HG03159 (cell line): ENCODE measurements around the gene RAB4B.
"Not testable (repeated sequence)": the region's sequence is repeated elsewhere in the genome, so short reads cannot be mapped to it uniquely, and the experiment has no call there.

ENCODE experiments used
- ATAC-seq: cut with Tn5 transposase; IDR thresholded peaks from one replicate; pipeline ENCODE4 v1.9.1; 2021; ENCODE audit warnings: mild to moderate bottlenecking, moderate library complexity; ENCODE audit not compliant: unreplicated experiment

The RAB4B gene

DNA sequence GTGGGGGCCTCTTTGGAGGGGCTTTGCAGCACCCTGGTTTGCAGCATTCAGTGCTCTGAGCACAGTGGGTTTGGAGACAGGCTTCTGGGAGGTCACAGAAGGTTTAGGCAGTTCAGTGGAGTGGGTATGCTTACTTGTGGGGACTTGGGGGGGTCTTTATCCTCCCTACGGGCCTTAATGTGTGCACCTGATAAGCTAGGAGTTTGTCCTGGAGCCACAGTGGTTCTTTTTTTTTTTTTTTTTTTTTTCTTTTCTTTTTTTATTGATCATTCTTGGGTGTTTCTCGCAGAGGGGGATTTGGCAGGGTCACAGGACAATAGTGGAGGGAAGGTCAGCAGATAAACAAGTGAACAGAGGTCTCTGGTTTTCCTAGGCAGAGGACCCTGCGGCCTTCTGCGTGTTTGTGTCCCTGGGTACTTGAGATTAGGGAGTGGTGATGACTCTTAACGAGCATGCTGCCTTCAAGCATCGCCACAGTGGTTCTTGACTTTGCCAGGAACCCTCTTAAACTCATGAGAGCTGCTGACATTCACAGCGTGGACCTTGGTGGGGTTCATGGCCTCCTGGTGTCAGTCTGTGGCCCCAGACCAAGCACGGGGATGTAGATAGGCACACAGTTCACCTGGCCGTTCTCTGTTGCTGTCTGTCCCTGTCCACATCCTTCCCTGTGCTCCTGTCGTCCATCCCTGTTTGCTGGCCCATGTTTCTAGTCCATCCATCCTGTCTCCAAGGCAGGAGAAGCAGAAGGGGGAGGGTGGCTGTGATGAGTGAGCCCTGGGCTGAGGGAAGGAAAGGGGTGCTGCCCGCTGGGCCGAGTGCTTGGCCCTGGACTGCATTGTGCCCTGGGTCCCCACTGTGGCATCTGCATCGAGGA is 23.6 kb downstream of the RAB4B start:
- ATAC-seq: no peak

DNA sequence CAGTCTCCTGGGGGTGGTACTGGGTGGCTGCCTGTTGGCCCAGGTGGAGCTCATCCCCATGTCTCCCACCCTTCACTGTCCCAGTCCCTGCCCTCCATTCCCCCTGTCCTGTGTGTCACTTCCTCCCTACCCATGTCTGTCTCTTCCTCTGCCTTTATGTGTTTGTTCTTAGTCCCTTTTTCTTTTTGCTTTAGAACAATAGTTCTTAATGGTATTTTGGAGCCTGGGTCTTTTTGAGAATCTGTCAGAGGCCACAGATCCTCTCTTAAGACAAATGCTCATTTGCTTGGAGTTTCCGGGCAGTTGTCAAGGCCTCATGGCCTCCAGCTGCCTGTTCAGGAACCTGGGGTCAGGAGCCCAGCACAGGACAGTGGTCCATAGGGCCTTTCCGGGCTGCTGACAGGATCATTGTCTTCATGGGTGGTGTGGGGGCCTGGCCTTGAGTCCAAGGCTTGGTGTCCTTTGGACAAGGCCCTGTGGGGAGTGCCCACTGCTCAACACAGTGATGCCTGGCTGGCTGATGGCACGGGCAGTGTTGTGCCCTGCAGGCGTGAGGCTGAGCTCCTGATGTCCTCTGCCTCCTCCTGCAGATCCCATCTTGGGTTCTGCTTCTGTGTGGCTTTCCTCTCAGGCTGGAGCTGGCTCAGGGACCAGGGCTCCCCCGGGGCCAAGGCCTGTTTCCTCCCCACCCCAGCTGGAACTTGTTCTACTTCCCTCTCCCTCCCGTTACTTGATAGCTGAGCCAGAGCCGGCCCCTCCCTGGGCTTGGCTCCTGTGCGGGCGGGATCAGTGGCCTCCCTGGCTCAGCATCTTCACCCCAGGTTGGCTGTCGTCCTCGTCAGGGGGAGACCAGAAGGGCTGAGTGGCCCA is 24.5 kb downstream of the RAB4B start:
- no peak for ATAC-seq

DNA sequence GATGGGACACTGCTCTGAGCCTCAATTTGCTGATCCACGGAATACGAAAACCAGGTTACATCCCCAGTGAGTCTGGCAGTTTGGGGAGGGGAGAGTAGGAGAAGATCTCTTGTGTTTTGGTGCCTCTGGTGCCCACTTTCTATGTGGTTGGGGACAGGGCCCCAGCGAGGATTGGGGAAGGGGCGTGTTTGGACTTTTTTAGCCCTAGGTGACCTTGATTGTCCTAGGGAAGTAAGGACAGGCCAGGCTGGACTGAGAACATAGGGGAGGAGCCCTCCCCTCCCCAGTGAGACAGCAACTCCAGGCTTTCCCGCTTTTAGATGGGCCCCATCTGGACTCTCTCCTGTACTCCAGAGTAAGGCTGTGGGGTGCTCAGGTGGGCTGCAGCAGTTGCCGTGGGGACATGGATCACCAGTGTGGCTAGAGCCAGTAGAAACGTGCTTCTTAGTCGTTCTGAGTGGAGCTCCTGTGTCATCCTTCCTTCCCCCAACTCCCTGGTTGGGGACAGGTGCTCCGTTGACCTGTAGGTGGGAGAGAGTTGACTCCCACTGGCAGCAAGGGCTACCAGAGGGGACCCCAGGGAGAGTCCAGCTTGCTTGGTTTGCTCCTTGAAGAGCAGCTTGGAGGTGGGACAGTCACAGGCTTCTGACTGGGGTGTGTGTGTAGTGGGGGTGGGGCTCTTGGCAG is 25.3 kb downstream of the RAB4B start:
- no peak for ATAC-seq

DNA sequence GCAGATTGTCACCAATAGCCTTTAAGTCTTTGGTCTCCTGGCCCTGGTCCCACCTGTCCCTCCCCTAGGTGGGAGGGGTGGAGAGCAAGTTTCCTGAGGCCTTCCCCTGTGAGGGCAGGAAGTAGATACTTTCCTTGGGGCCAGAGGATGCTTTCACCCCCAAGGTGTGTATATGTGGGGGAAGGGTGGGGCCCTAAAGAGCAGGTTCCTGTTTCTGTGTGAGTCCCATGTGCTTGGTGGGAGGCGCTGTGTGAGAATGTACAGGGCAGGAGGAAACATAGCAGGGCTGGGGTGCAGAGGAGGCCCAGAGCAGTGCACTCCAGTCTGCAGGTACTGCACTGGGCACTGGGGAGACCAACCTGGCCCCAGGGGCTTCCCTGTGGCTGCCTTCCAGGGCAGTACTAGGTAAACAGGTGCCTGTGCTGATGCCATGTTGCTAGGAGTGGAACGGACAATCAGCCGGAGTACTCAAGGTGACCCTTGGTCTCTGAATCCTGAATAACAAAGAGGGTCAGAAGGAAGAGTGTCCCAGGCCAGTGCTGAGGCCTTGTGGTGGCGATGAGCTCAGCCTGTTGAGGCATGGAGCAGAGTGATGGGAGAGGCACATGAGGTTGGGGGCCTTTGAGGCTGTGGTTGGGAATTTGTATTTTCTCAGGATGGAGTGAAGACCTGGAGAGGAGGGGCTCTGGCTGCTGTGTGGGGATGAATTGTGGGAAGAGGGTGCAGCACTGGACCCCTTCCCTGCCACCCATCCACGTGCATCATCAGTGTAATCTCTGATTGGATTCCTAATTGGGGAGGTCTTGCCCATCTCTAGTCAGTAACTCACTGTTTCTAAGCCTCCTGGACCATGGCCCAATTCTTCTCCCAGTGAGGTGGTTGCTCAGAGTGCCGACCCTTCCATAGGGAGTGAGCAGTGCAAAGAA is 26.1 kb downstream of the RAB4B start:
- no peak for ATAC-seq

DNA sequence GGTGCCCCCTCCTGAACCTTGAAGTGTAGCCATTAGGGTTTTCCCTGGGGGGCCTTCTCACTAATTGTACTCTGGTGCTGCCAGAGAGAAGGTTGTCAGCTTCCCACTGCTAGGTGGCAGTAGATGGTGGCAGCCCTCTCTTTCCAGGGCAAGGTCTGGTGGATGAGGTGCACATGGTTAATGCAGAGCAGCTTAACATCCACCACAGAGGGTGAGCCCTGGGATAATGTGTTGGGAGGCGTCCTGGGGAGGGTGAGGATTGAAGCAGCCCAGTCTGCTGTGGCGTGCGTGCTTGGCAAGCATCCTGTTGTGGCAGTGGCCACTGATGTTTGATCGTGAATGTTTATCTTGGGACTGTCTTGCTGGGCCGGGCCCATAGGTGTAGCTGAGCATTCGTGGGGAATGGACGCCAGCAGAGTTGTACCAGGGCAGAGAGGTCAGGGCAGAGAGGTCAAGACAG is 26.8 kb downstream of the RAB4B start:
- no peak for ATAC-seq

DNA sequence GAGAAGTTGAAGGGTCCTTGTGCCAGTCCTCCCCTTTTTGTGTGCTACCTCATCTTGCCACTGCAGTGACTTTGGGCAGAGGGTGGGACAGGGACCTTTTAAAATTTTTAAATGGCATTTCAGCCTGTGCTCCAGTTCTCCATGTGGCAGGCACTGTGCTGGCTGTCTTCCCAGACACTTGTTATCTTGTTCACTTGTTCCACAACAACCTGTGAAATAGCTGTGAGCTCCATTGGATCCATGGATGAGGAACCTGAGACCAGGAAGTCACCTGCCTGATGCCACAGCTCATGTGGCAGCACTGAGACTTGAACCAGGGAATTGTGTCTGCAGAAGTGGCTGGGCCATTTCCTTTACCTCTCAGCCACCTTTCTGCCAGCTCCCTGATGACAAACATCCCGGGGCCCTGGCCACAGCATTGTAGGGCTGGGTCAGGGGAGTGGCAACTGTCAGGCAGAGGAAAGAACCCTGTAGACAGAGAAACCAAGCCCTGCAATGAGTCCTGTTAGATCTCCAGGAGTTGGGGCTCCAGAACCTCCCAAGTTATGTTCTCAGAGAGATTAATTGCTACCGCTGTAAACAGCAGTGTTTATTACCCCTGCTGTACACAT is 27.3 kb downstream of the RAB4B start:
- no peak for ATAC-seq

DNA sequence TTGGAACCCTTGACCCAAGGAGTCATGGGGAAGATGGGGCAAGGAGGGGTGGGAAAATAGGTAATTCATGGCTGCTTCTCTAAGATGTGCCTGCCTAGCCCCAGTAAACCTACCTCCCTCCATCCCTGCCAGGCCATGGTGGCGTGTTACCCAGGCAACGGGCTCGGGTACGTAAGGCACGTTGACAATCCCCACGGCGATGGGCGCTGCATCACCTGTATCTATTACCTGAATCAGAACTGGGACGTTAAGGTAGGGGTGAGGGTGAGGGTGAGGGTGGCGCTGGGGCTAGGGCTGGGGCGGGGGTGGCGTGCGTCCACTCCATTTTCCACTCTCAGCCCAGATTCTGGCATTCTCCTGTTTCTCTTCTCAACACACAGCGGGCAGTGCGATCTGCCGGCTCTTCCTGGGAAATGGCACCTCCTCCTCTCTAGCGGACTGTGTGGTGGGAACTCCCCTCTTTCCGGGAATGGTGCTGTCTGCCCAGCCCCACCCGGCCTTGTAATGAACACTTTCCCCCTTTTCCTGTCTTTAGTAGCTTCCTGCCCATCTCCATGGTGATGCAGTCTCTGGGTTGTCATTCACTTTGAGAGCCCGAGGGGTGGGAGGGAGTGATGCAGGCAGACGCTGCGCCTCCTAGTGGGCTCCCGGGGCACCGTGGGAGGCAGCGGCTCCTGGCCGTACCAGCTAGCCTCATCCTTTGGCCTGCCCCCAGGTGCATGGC is 28.5 kb downstream of the RAB4B start:
- peak; percentile 40 for ATAC-seq

DNA sequence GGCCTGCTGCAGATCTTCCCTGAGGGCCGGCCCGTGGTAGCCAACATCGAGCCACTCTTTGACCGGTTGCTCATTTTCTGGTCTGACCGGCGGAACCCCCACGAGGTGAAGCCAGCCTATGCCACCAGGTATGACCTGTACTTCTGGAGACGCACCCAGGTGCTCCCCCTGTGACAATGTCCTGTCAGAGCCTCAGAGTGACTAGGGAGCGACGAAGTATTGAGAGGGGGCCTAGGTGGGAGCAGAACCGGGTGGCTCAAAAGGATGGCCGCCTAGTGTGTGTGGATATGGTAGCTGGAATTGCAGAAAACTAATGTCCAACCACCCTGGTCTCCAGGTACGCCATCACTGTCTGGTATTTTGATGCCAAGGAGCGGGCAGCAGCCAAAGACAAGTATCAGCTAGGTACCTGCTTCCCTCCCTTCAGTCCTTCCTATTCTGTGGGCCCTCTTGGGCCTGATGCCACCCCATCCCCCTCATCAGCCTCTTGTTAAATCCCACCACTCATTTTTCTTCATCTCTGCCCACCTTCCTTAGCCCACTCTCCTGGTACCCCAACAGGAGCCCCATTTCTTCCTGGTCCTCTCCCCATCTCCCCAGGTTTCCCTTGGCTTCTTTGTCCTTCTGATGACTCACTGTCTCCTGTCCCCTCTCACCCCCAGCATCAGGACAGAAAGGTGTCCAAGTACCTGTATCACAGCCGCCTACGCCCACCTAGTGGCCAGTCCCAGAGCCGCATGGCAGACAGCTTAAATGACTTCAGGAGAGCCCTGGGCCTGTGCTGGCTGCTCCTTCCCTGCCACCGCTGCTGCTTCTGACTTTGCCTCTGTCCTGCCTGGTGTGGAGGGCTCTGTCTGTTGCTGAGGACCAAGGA is 29.3 kb downstream of the RAB4B start:
- ATAC-seq: no peak

DNA sequence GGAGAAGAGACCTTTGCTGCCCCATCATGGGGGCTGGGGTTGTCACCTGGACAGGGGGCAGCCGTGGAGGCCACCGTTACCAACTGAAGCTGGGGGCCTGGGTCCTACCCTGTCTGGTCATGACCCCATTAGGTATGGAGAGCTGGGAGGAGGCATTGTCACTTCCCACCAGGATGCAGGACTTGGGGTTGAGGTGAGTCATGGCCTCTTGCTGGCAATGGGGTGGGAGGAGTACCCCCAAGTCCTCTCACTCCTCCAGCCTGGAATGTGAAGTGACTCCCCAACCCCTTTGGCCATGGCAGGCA is 29.9 kb downstream of the RAB4B start:
- no peak for ATAC-seq

DNA sequence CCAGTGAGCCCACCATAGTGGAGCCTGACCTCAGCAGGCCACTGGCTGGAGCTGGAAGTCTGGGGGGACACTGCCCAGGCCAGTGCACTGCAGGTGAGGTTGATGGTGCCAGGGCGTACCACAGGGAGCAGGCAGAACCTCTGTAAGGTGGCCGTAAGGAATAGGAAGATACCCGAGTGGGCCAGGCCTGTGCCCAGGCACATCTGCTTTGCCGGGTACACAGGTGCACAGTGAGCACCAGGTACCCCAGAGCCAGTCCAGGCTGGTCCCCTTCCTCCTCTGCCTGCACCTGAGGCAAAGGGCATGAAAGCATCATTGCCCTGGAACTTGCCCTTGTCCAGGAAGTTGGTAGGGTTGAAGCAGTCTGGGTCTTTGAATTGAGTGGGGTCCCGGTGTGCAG is 30.4 kb downstream of the RAB4B start:
- no peak for ATAC-seq

DNA sequence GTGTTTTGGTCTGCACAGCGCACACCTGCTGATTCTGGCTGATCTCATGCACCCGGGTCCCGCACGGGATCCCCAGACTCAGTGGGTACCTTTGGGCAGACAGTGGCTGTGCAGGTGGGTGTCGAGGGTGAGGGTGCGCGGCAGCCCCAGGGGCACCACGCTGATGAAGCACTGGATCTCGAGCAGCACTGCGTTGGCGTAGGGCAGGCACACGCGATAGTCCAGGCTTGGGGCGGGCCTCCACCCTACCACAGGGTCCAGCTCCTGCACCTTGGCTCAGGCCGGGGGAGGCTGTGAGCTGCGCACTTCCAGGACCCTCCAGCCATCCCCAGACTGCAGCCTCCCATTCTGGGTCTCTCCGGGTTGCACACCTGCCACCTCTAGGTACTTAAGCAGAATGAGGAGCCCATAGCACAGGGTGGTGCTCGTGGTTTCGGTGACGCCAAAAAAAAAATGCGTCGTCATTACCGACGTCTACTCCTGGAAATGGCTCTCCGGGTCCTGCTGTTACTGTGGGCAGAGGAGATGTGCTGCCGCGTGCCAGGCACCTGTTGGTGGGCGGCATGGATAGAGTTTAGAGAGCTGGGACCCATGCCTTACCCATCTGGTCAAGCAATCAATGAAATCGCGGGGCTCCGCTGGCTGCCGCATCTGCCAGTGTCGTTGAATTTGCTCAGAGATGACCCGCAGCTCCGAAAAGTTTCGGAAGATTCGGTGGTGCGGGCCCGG is 31.5 kb downstream of the RAB4B start:
- no peak for ATAC-seq

DNA sequence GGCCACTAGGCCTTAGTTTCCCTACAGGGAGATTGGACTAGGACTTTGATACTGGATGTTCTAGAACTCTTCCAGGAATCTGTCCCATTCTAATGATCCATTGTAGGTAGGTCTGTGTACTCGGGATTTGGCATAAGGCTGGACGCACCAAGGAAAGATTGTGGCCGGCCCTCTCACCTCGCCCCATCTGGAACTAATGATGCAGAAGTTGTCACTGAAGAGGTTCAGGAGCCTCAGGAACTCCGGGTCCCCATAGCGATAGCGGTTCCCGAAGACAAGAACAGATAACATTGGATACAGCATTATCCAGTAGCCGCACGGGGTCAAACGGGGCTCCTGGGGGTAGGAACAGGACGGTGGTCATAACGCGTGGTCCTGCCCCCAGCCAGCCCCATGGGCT is 32.1 kb downstream of the RAB4B start:
- ATAC-seq: no peak

DNA sequence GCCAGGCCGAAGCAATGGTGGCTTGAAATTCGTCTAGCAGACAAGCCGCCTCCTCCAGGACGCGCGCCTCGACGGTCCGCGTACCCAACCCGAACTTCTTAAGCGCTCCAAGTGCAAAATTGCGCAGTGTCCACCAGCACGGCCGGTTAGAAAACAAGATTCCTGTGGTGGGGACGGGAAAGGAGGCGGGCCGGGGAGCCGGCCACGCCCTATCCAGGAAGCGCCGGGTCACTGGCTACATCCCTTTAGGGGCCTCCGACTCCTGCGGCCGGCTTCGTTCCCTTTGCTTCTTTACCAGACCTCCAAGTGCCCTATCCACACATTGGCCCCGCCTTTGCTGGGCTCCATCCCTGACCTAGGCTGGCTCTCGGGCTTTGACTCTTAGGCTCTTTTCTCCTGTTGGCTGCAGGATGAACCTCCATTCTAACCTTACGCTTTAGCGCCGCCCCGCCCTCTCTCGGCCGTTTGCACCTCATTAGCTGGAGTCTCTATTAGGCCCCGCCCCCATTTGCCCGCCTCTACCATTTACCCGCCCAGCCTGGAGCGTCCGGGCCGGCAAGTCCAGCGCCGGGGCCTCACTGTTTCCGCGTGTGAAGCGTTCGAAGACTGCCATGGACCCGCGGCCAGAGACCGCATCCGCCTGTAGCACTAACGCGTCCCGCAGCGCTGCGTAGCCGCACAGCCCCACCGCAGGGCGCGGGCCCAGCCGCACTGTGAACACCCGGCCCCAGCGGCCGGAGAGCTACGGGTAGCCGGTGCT is 32.8 kb downstream of the RAB4B start:
- peak; percentile 56 for ATAC-seq

DNA sequence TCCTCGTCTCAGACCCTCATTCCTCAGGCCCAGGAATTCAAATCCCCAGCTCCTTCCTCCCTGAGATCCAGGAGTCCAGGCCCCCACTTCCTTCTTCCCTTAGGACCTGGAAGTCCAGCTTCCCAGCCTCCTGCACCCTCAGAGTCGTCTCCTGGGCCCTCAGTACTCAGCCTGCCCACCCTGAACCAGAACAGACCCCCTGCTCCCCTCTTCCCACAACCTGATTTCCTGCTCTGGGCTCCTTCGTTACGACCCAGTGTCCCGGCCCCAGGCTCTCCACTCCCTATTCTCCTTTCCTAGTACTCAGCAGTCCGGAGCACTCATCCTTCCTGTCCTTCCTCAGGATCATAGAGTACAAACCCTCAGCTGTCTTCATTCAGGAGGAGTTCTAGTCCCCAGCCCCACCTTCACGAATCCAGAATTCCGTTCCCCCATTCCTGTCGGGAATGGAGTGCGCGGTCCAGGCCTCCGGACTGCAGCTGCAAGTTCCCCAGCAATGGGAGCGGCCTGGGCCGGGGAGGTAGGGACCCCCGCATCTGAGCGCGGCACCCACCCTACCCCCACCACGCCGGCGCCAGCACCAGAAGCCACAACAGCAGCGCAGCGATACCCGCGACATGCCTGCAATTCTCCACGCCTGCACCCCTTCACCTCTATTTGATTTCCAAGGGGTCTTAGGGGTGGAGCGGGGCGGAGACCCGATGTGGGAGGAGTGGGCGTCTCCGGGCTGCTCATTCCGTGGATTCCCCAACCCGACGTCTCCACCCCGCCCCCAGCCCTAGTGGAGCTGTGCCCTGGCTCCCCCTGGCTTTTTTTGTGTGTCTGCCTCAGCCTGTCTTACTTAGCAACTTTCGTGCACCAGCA is 33.7 kb downstream of the RAB4B start:
- ATAC-seq: no peak

DNA sequence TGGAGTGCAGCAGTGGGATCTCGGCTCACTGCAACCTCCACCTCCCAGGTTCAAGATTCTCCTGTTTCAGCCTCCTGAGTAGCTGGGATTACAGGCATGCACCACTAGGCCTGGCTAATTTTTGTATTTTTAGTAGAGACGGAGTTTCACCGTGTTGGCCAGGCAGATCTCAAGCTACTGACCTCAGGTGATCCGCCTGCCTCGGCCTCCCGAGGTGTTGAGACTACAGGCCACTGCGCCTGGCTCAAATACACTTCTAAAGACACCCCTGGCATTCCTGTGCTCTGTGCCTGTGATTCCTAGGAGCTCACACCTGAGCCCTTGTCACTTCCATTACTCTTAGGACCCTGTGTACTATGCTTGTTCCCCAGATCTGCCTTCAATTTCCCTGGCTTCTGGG is 34.5 kb downstream of the RAB4B start:
- not testable (repeated sequence) for ATAC-seq

DNA sequence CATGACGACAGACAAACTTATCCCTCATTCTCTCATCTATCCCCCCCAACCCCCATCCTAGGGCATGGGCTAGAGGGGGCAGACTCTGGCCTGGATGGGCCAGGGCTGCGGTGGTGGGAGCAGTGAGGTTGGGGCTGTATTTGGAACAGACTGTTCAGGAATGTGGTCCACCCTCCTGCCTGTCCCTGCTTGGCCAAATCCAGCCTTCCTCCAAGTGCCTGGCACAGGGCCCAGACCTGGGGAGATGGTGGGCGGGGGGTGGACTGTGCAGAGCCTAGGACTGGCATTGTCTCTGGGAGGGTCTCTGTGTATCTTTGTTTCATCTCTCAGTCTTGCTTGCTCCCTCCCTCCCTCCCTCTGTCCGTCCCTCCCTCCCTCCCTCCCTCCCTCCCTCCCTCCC is 35.1 kb downstream of the RAB4B start:
- ATAC-seq: no peak
